ENCODE results near the gene KLHL3. TPM values are rescaled to one million over a fixed set of nuclear protein-coding genes. Genes with fewer than 3 reads are reported as not detected.
"Not testable (repeated sequence)": the region's sequence is repeated elsewhere in the genome, so short reads cannot be mapped to it uniquely, and the experiment has no call there.

Gene KLHL3
- total RNA-seq, 1 experiment from 2014 or later: 0.58 TPM

- H3K27me3 ChIP-seq (replicated peaks; ENCODE audit: insufficient read depth, low read depth, low read length, poor library complexity): no peaks in the 10 kb centered on the region
- H3K27ac ChIP-seq (ENCODE audit: low read depth, low read length, poor library complexity, severe bottlenecking): no peak overlapping the region
- TF ChIP-seq EZH2 (IDR thresholded peaks at IDR 0.05; ENCODE audit: borderline replicate concordance, low read depth, low read length, poor library complexity, severe bottlenecking) (no peak), CTCF (conservative IDR thresholded peaks at IDR 0.05; ENCODE audit: low read depth, low read length) (no peak)
- peaks cover 4% of the 10 kb centered on the region for H3K9me3 ChIP-seq (ENCODE audit: low read depth, low read length, poor library complexity, severe bottlenecking)
- no peaks in the 10 kb centered on the region for H3K36me3 ChIP-seq (ENCODE audit: insufficient read depth, low read length, poor library complexity, severe bottlenecking)
- no peak overlapping the region for H3K4me3 ChIP-seq (ENCODE audit: low read depth, low read length, poor library complexity, severe bottlenecking)
- no peak for DNase-seq (ENCODE audit: low spot score)
- ChIA-PET POLR2A (ENCODE audit: low non-redundant PET) (no interaction called here), CTCF (no interaction called here)
- H3K4me1 ChIP-seq (ENCODE audit: insufficient read depth, low read length, poor library complexity, severe bottlenecking): no peaks in the 10 kb centered on the region
- BruUV-seq (replicated peaks): no TSS peak
- intact Hi-C loops (cut with micrococcal nuclease; ENCODE audit: unreplicated experiment): no loop called here
These were observed 88.5 kb downstream of the KLHL3 start for GRCh38 chr5:137647401-137647800.

GRCh38 chr5:137646761-137647160 lies 89.1 kb downstream of the KLHL3 start:
- BruUV-seq (replicated peaks): no TSS peak
- ChIA-PET POLR2A (ENCODE audit: low non-redundant PET) (no interaction called here), CTCF (no interaction called here)
- no peaks in the 10 kb centered on the region for H3K27me3 ChIP-seq (replicated peaks; ENCODE audit: insufficient read depth, low read depth, low read length, poor library complexity)
- H3K9me3 ChIP-seq (ENCODE audit: low read depth, low read length, poor library complexity, severe bottlenecking): peaks cover 4% of the 10 kb centered on the region
- no peak overlapping the region for H3K4me3 ChIP-seq (ENCODE audit: low read depth, low read length, poor library complexity, severe bottlenecking)
- TF ChIP-seq CTCF (conservative IDR thresholded peaks at IDR 0.05; ENCODE audit: low read depth, low read length): no peak
- TF ChIP-seq EZH2 (IDR thresholded peaks at IDR 0.05; ENCODE audit: borderline replicate concordance, low read depth, low read length, poor library complexity, severe bottlenecking): no peak
- H3K36me3 ChIP-seq (ENCODE audit: insufficient read depth, low read length, poor library complexity, severe bottlenecking): no peaks in the 10 kb centered on the region
- no peak overlapping the region for H3K27ac ChIP-seq (ENCODE audit: low read depth, low read length, poor library complexity, severe bottlenecking)
- DNase-seq (ENCODE audit: low spot score): no peak
- no peaks in the 10 kb centered on the region for H3K4me1 ChIP-seq (ENCODE audit: insufficient read depth, low read length, poor library complexity, severe bottlenecking)
- intact Hi-C loops (cut with micrococcal nuclease; ENCODE audit: unreplicated experiment): no loop called here

- DNase-seq (ENCODE audit: low spot score); H3K4me1 ChIP-seq (ENCODE audit: insufficient read depth, low read length, poor library complexity, severe bottlenecking); H3K9me3 ChIP-seq (ENCODE audit: low read depth, low read length, poor library complexity, severe bottlenecking); H3K4me3 ChIP-seq (ENCODE audit: low read depth, low read length, poor library complexity, severe bottlenecking); H3K36me3 ChIP-seq (ENCODE audit: insufficient read depth, low read length, poor library complexity, severe bottlenecking); POLR2A ChIA-PET (ENCODE audit: low non-redundant PET); intact Hi-C loops (cut with micrococcal nuclease; ENCODE audit: unreplicated experiment); BruUV-seq (replicated peaks); H3K27ac ChIP-seq (ENCODE audit: low read depth, low read length, poor library complexity, severe bottlenecking); H3K27me3 ChIP-seq (replicated peaks; ENCODE audit: insufficient read depth, low read depth, low read length, poor library complexity): not testable (repeated sequence)
- CTCF ChIA-PET: interaction anchor here (0.6 kb wide), 1 partner anchor 562 kb away, joined by 4 read pairs; no protein-coding TSS in a partner anchor
These were observed 92.8 kb downstream of the KLHL3 start for GRCh38 chr5:137643081-137643480.

- Histone ChIP-seq H3K4me1 (ENCODE audit: insufficient read depth, low read length, poor library complexity, severe bottlenecking) (no peaks in the 10 kb centered on the region), H3K27ac (ENCODE audit: low read depth, low read length, poor library complexity, severe bottlenecking) (no peak overlapping the region), H3K27me3 (replicated peaks; ENCODE audit: insufficient read depth, low read depth, low read length, poor library complexity) (no peaks in the 10 kb centered on the region), H3K4me3 (ENCODE audit: low read depth, low read length, poor library complexity, severe bottlenecking) (no peak overlapping the region), H3K9me3 (ENCODE audit: low read depth, low read length, poor library complexity, severe bottlenecking) (peaks cover 4% of the 10 kb centered on the region), H3K36me3 (ENCODE audit: insufficient read depth, low read length, poor library complexity, severe bottlenecking) (no peaks in the 10 kb centered on the region)
- no TSS peak for BruUV-seq (replicated peaks)
- intact Hi-C loops (cut with micrococcal nuclease; ENCODE audit: unreplicated experiment): no loop called here
- TF ChIP-seq EZH2 (IDR thresholded peaks at IDR 0.05; ENCODE audit: borderline replicate concordance, low read depth, low read length, poor library complexity, severe bottlenecking): no peak
- no peak for TF ChIP-seq CTCF (conservative IDR thresholded peaks at IDR 0.05; ENCODE audit: low read depth, low read length)
- DNase-seq (ENCODE audit: low spot score): no peak
- ChIA-PET CTCF (no interaction called here), POLR2A (ENCODE audit: low non-redundant PET) (no interaction called here)
These were observed 93.8 kb downstream of the KLHL3 start for GRCh38 chr5:137642091-137642490.

Data from A673 (cell line).